GM18909 (cell line): ENCODE results near the gene CYB561A3.

ENCODE experiments used
- ATAC-seq: cut with Tn5 transposase; IDR thresholded peaks from one replicate; pipeline ENCODE4 v1.9.1; 2021; ENCODE audit warnings: mild to moderate bottlenecking; ENCODE audit not compliant: unreplicated experiment, poor library complexity

CYB561A3 gene

GRCh38 chr11:61331651-61332050 is 30.0 kb downstream of the CYB561A3 start:
- no peak for ATAC-seq

DNA sequence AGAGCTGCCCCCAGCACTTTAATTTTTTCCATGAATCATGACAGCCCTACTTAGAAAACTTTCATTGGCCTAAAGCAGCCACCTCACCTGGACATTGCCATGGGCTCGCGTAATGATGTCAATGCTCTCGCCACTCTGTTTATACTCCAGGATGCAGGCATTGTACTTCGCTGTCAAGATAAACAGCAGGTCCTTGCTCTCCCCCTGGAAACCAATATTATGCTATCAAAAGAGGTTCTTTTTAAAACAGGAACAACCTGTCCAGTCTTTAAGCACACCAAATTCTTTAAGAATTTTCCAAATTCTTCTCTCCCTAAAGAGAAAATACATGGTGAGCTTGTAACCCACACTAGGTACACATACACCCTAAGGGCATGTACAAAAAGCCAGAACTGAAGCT is 31.8 kb downstream of the CYB561A3 start:
- ATAC-seq = no peak

- no peak for ATAC-seq
Observed at GRCh38 chr11:61328351-61328750, 33.3 kb downstream of the CYB561A3 start.

GRCh38 chr11:61327669-61328071 is 34.0 kb downstream of the CYB561A3 start:
- ATAC-seq = no peak

GRCh38 chr11:61325649-61326414 is 35.9 kb downstream of the CYB561A3 start:
- no peak for ATAC-seq

GRCh38 chr11:61315260-61315659 is 46.4 kb downstream of the CYB561A3 start:
- no peak for ATAC-seq

DNA sequence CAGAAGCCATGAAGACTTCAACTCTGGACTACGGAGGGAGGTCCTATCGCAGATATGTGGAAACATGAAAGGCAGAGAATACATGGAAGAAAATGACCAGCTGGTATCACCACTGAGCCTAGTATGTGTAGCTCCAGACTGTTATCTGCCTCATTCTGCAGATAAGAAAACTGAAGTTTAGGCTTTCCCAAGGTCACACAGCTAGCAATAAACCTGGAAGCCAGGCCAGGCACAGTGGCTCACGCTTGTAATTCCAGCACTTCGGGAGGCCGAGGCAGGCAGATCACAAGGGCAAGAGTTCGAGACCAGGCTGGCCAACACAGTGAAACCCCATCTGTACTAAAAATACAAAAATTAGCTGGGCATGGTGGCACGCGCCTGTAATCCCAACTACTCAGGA is 50.9 kb downstream of the CYB561A3 start:
- no peak for ATAC-seq

DNA sequence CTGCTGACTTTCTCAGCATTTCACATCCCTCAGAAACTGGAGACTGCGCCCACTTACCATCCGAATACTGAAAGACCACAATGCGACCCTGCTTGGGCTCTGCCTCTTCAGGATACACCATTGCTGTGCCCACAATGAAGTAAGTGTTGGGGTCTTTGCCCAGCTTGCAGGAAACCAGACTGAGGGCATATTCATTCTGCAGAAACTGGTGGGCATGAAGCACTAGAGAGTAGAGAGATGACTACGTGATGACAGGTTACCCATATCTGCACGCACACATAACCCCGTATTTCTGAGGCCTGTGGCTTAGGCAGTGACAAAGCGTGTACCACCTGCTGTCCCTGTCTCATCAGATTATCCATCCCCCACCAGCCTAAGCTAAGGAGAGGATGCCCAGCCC is 51.9 kb downstream of the CYB561A3 start:
- no peak for ATAC-seq

- no peak for ATAC-seq
Observed at GRCh38 chr11:61309141-61309540, 52.5 kb downstream of the CYB561A3 start.

- no peak for ATAC-seq
Observed at GRCh38 chr11:61307354-61307753, 54.3 kb downstream of the CYB561A3 start.

DNA sequence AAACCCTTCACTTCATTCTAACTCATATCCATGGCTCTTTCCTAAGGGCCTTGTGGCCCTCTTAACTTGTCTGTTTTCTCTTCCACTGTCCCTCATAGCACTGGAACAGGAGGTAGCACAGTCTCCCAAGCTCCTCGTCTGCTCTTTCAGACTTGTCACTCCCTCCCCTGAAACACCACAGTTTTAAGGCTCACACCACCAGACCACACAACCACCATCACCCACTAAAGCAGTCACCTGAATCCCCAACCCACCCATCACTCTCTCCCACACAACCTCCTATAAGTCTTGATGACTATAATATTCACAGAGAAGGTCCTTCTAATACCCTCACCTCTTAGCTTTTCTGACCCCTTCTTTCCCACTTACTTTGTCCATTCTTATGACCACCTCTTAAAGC is 55.5 kb downstream of the CYB561A3 start:
- no peak for ATAC-seq

- no peak for ATAC-seq
Observed at GRCh38 chr11:61305417-61305816, 56.3 kb downstream of the CYB561A3 start.

GRCh38 chr11:61303725-61304124 is 58.0 kb downstream of the CYB561A3 start:
- no peak for ATAC-seq

DNA sequence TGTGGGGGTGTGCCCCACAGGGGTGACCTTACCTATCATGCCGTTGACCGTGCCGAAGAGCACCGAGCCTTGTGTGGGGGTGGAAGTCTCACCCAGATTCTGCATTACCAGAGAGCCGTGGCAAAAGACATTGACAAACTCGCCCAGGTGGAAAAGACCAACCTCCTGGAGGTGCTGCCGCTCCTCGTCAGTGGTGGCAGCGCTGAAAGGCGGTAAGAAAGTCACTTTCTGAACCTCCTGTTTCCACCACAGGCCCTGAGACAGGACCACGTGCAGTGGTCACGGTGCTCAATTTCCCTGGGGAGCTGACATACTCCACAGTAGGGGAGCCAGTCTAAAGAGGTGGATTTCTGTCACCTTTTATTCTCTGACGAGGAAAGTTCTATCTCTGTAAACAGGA is 59.1 kb downstream of the CYB561A3 start:
- ATAC-seq = no peak
